MM.1S (cell line): ENCODE data around the gene ACADL.

Experiments
- DNase-seq: peaks from one replicate; pipeline ENCODE4 v3.0.0-alpha.2; 2015
- H2AFZ ChIP-seq: fragments of 300-600 bp; sonication (generic); 2 replicates; pipeline ENCODE4 v1.6.0; 2016; ENCODE audit warnings: antibody characterized with exemption, low read length
- H3F3A ChIP-seq: fragments of 300-600 bp; sonication (generic); 2 replicates; pipeline ENCODE4 v1.6.1; 2016; ENCODE audit warnings: mild to moderate bottlenecking, antibody characterized with exemption, low read length, moderate library complexity, mixed read lengths; ENCODE audit not compliant: insufficient read depth
- H3K27ac ChIP-seq: fragments of 300-600 bp; sonication (generic); 2 replicates; pipeline ENCODE4 v1.5.1; 2016; ENCODE audit warnings: mild to moderate bottlenecking, low read length
- H3K27me3 ChIP-seq: fragments of 300-600 bp; sonication (generic); replicated peaks from 2 replicates; pipeline ENCODE4 v1.6.0; 2016; ENCODE audit warnings: low read length; ENCODE audit not compliant: insufficient read depth
- H3K36me3 ChIP-seq: fragments of 300-600 bp; sonication (generic); replicated peaks from 2 replicates; pipeline ENCODE4 v1.6.1; 2016; ENCODE audit warnings: mild to moderate bottlenecking, low read length, mixed read lengths; ENCODE audit not compliant: insufficient read depth
- H3K4me1 ChIP-seq: fragments of 300-600 bp; sonication (generic); 2 replicates; pipeline ENCODE4 v1.6.1; 2016; ENCODE audit warnings: low read length, mixed read lengths
- H3K4me2 ChIP-seq: fragments of 300-600 bp; sonication (generic); 2 replicates; pipeline ENCODE4 v1.6.0; 2016; ENCODE audit warnings: low read depth, low read length
- H3K4me3 ChIP-seq: fragments of 300-600 bp; sonication (generic); 2 replicates; pipeline ENCODE4 v1.5.1; 2016; ENCODE audit warnings: low read length, mixed read lengths
- H3K79me2 ChIP-seq: fragments of 300-600 bp; sonication (generic); 2 replicates; pipeline ENCODE4 v1.6.1; 2016; ENCODE audit warnings: mixed run types, low read length, mixed read lengths
- H3K9ac ChIP-seq: fragments of 300-600 bp; sonication (generic); 2 replicates; pipeline ENCODE4 v1.6.1; 2016; ENCODE audit warnings: low read length, mixed read lengths
- H3K9me2 ChIP-seq: fragments of 300-600 bp; sonication (generic); replicated peaks from 2 replicates; pipeline ENCODE4 v1.6.1; 2016; ENCODE audit warnings: mild to moderate bottlenecking, low read length, mixed read lengths; ENCODE audit not compliant: insufficient read depth
- H3K9me3 ChIP-seq: fragments of 300-600 bp; sonication (generic); replicated peaks from 2 replicates; pipeline ENCODE4 v1.6.1; 2016; ENCODE audit warnings: mild to moderate bottlenecking, low read length, mixed read lengths; ENCODE audit not compliant: insufficient read depth
- H4K20me1 ChIP-seq: fragments of 300-600 bp; sonication (generic); 2 replicates; pipeline ENCODE4 v1.6.1; 2016; ENCODE audit warnings: mild to moderate bottlenecking, low read length, moderate library complexity, mixed read lengths; ENCODE audit not compliant: insufficient read depth
- EZH2 ChIP-seq: fragments of 300-600 bp; sonication (generic); optimal IDR thresholded peaks from 2 replicates; pipeline ENCODE3; 2017; ENCODE audit warnings: low read depth, mild to moderate bottlenecking, antibody characterized with exemption, low read length, mixed read lengths
- EZH2phosphoT487 ChIP-seq: fragments of 300-600 bp; sonication (generic); IDR thresholded peaks from 2 replicates; pipeline ENCODE4 v1.6.1; 2018; ENCODE audit warnings: antibody characterized with exemption, low read length
- TF ChIP-seq, protein P1 (sequence below): fragments of 300-600 bp; sonication (generic); IDR thresholded peaks from 2 replicates; pipeline ENCODE4 v1.5.1; 2016; ENCODE audit warnings: antibody characterized with exemption, low read length, mixed read lengths

Gene ACADL

DNA sequence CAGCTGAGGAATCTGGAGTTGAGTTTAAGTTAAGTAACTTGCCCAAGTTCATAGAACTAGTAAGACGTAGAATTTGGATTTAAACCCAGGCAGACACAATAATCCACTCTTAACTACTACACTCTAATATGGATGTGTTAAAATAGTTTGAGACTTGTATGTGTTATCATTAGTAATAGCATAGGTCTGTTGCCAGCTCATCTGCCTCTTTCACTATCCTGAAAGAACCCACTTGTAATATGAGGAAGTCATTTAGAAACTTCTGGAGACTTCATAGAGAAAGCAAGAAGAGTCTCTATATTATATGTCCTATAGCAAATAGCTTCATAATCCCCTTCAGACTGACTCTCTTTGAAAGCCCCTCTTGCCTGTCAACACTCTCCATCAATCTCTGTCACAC, 43.0 kb upstream of the ACADL start:
- Histone ChIP-seq H4K20me1 (no peaks in the 10 kb centered on the region), H3K4me2 (no peak overlapping the region), H3K9me3 (no peaks in the 10 kb centered on the region), H3K79me2 (no peaks in the 10 kb centered on the region), H3F3A (no peaks in the 10 kb centered on the region), H3K36me3 (no peaks in the 10 kb centered on the region), H2AFZ (no peak overlapping the region), H3K4me1 (no peaks in the 10 kb centered on the region), H3K9me2 (no peaks in the 10 kb centered on the region), H3K9ac (no peak overlapping the region), H3K4me3 (no peak overlapping the region), H3K27me3 (no peaks in the 10 kb centered on the region), H3K27ac (no peak overlapping the region)
- DNase-seq = no peak
- TF ChIP-seq EZH2 = no peak
- TF ChIP-seq, protein P1, sequence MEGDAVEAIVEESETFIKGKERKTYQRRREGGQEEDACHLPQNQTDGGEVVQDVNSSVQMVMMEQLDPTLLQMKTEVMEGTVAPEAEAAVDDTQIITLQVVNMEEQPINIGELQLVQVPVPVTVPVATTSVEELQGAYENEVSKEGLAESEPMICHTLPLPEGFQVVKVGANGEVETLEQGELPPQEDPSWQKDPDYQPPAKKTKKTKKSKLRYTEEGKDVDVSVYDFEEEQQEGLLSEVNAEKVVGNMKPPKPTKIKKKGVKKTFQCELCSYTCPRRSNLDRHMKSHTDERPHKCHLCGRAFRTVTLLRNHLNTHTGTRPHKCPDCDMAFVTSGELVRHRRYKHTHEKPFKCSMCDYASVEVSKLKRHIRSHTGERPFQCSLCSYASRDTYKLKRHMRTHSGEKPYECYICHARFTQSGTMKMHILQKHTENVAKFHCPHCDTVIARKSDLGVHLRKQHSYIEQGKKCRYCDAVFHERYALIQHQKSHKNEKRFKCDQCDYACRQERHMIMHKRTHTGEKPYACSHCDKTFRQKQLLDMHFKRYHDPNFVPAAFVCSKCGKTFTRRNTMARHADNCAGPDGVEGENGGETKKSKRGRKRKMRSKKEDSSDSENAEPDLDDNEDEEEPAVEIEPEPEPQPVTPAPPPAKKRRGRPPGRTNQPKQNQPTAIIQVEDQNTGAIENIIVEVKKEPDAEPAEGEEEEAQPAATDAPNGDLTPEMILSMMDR = no peak
- TF ChIP-seq EZH2phosphoT487 = no peak

DNA sequence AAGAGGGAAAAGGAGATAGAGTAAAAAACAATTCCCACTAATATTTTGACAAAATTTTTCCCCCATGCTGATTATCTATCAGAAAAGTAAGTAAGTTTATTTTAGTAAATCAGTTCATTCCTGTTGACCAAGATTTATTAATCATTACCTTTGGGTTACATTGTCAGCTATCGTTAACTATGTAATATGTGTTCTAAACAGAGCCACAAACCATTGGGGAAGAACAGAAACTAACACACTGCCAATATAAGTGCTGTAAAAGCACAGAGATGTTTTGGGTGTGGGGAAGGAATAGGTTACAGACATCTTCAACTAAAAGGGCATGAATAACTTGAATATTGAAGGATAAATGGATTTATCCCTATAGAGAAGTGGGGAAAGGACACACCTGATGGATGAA, 42.5 kb upstream of the ACADL start:
- H2AFZ ChIP-seq = no peak overlapping the region

DNA sequence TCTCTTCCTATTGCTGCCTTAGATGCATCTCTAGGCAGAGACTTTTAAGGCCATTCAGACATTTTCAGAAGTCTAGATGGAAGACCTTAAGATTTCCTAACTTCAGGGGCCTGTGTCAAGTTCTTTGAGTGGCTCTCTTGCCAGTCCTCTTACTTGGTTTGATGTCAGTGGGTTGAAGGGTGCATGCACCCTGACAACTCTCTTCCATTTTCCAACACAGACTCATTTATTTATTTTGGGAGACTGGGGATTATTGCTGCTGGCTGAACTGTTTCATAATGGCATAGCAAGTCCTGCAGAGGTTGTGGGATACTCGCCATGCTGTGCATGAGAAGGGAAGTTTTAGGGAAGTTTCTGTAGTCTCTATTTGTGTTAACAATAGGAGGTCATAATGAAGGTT, 39.0 kb upstream of the ACADL start:
- Histone ChIP-seq H3K36me3 (no peaks in the 10 kb centered on the region), H3K27me3 (no peaks in the 10 kb centered on the region), H3K4me2 (no peak overlapping the region), H4K20me1 (no peaks in the 10 kb centered on the region), H3K9me2 (no peaks in the 10 kb centered on the region), H2AFZ (no peak overlapping the region), H3K4me3 (no peak overlapping the region), H3K79me2 (no peaks in the 10 kb centered on the region), H3F3A (no peaks in the 10 kb centered on the region), H3K9me3 (no peaks in the 10 kb centered on the region), H3K9ac (no peak overlapping the region), H3K27ac (no peak overlapping the region), H3K4me1 (no peaks in the 10 kb centered on the region)
- TF ChIP-seq, protein P1 = no peak
- TF ChIP-seq EZH2phosphoT487 = no peak
- no peak for TF ChIP-seq EZH2
- DNase-seq = no peak

More for the DNA sequence above, 42.5 kb upstream of the ACADL start:
- no peaks in the 10 kb centered on the region for H3K27me3 ChIP-seq
- no peaks in the 10 kb centered on the region for H3K36me3 ChIP-seq
- no peaks in the 10 kb centered on the region for H3K9me2 ChIP-seq
- H3K27ac ChIP-seq = no peak overlapping the region
- H3F3A ChIP-seq = no peaks in the 10 kb centered on the region
- H3K4me1 ChIP-seq = no peaks in the 10 kb centered on the region
- H3K4me2 ChIP-seq = no peak overlapping the region
- no peak for DNase-seq
- H3K9me3 ChIP-seq = no peaks in the 10 kb centered on the region
- H4K20me1 ChIP-seq = no peaks in the 10 kb centered on the region
- no peaks in the 10 kb centered on the region for H3K79me2 ChIP-seq
- TF ChIP-seq, protein P1 = no peak
- no peak for TF ChIP-seq EZH2
- no peak overlapping the region for H3K9ac ChIP-seq
- H3K4me3 ChIP-seq = no peak overlapping the region

DNA sequence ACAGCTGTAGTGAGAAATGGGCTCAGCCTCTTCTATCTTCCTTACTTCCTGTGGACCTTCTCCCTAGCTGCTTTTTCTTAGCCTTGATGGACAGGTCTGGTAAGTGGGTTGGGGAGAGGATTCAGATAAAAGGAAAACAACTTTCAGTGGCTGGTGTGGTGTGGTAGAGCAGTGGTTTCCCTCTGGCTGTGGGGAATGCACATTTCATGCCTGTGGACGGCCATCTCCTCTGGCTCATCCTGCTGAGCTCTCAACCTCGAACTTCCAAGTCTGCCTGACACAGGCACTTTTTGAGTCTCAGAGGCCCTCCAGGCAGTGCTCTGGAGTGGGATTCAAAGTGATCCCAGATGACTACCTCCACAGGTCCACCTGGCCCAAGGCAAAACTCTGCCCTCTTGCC, 38.6 kb upstream of the ACADL start:
- DNase-seq = no peak
- no peak overlapping the region for H3K27ac ChIP-seq
- no peaks in the 10 kb centered on the region for H3K27me3 ChIP-seq
- H3F3A ChIP-seq = no peaks in the 10 kb centered on the region
- H3K9me3 ChIP-seq = no peaks in the 10 kb centered on the region
- no peak overlapping the region for H3K9ac ChIP-seq
- no peak overlapping the region for H3K4me2 ChIP-seq
- no peaks in the 10 kb centered on the region for H4K20me1 ChIP-seq
- no peaks in the 10 kb centered on the region for H3K4me1 ChIP-seq
- no peak overlapping the region for H3K4me3 ChIP-seq
- no peaks in the 10 kb centered on the region for H3K79me2 ChIP-seq
- H2AFZ ChIP-seq = no peak overlapping the region
- no peaks in the 10 kb centered on the region for H3K36me3 ChIP-seq
- TF ChIP-seq EZH2phosphoT487 (no peak), EZH2 (no peak)
- TF ChIP-seq, protein P1 = no peak
- no peaks in the 10 kb centered on the region for H3K9me2 ChIP-seq
